ENCODE measurements around the gene PEAK3. TPM values are rescaled to one million over a fixed set of nuclear protein-coding genes. Genes with fewer than 3 reads are reported as not detected.

PEAK3 gene
- total RNA-seq, 2 donors from 2014 or later: 1.5 to 1.9 TPM

DNA sequence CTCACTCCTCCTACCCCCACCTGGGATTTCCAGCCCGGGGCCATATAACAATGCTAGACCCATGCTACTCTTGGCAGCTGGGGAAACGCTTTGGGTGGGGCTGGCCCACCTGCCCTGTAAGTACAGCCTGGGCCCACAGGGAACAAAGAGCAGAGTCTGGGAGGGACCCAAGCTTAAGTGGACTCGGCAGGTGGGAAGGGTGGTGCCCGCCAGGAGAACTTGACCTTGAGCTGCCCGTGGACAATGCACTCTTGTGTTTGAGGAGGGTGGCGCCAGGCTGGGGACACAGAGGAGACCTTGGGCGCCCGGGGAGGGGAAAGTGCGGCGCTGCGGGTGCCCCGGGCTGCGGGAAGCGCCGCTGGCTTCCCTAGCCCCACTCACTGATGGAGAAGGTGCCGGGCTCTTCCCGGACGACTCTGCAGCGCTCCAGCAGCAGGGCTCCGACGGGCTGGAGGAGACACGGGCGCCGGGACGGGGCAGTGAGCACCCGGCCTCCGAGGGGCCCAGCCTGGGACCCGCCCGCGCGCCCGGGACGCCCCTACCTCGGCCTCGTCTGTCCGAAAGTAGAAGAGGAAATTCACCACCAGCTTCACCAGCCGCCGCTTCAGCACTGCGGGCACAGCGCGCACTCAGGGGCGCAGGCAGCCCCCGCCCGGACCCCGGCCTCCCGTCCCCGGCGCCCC is 46.5 kb downstream of the PEAK3 start:
- Histone ChIP-seq H3K27me3 (no peaks in the 10 kb centered on the region), H3K27ac (peak overlapping the region; percentile 96 to 97), H3K4me3 (peak overlapping the region; percentile 84 to 96), H3K36me3 (peaks cover 17% of the 10 kb centered on the region), H3K9me3 (no peaks in the 10 kb centered on the region), H3K4me1 (peaks cover 4 to 68% of the 10 kb centered on the region in 2 donors)
- DNase-seq (ENCODE audit: low spot score): no peak
- TF ChIP-seq, protein P1, sequence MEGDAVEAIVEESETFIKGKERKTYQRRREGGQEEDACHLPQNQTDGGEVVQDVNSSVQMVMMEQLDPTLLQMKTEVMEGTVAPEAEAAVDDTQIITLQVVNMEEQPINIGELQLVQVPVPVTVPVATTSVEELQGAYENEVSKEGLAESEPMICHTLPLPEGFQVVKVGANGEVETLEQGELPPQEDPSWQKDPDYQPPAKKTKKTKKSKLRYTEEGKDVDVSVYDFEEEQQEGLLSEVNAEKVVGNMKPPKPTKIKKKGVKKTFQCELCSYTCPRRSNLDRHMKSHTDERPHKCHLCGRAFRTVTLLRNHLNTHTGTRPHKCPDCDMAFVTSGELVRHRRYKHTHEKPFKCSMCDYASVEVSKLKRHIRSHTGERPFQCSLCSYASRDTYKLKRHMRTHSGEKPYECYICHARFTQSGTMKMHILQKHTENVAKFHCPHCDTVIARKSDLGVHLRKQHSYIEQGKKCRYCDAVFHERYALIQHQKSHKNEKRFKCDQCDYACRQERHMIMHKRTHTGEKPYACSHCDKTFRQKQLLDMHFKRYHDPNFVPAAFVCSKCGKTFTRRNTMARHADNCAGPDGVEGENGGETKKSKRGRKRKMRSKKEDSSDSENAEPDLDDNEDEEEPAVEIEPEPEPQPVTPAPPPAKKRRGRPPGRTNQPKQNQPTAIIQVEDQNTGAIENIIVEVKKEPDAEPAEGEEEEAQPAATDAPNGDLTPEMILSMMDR (IDR thresholded peaks at IDR 0.05): no peak

DNA sequence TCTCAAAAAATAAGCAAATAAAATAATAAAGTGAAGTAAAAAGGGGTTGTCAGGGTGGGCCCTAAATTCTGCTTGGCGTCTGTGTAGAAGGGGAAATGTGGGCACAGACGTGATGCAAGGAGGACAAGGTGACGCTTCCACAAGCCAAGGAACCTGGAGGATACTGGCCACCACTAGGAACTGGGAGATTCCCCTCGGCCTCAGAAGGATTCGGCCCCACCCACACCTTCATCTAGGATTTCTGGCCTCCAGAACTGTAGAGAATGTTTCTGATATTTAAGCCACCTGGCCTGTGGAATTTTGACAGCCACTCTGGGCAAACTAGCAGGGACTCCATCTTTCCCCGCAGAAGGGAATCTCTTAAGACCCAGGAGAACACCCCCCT is 47.0 kb downstream of the PEAK3 start:
- H3K9me3 ChIP-seq: no peaks in the 10 kb centered on the region
- H3K27me3 ChIP-seq: no peaks in the 10 kb centered on the region
- peaks cover 0 to 63% of the 10 kb centered on the region in 2 donors for H3K4me1 ChIP-seq
- DNase-seq (ENCODE audit: low spot score): no peak
- H3K27ac ChIP-seq: peak overlapping the region; percentile 96 to 97
- peak overlapping the region; percentile 84 to 96 for H3K4me3 ChIP-seq
- H3K36me3 ChIP-seq: peaks cover 22% of the 10 kb centered on the region
- TF ChIP-seq, protein P1 (IDR thresholded peaks at IDR 0.05): no peak

DNA sequence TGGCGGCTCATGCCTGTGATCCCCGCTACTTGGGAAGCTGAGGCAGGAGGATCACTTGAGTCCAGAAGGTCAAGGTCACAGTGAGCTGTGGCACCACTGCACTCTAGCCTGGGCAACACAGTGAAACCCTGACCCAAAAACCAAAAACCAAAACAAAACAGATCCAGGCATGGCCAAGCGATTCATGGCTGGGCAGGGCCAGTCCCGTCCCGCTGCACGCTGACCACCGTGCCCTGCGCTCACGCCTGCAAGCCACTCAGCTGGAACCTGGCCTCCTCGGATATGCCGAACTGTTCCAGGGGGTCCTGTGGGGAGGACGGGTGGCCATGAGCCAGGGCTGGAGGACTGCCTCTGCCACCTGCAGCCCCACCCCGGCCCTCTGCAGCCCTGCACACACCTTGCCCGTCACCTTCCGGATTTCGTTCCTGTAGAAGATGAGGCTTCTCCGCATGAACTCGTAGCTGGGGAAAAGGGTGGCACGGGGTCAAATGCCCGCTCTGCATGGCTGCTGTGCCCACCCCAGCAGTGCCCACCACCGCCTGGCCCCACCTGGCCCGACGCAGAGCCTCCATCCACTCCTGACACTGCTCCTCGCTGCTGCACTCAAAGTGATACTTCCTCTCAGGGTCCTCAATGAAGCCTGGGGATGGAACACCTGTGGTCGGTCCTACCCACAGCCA is 48.2 kb downstream of the PEAK3 start:
- Histone ChIP-seq H3K9me3 (no peaks in the 10 kb centered on the region), H3K4me3 (no peak overlapping the region), H3K4me1 (peaks cover 0 to 50% of the 10 kb centered on the region in 2 donors), H3K27ac (no peak overlapping the region), H3K36me3 (peaks cover 32% of the 10 kb centered on the region), H3K27me3 (no peaks in the 10 kb centered on the region)
- DNase-seq (ENCODE audit: low spot score): no peak
- TF ChIP-seq, protein P1 (IDR thresholded peaks at IDR 0.05): no peak

DNA sequence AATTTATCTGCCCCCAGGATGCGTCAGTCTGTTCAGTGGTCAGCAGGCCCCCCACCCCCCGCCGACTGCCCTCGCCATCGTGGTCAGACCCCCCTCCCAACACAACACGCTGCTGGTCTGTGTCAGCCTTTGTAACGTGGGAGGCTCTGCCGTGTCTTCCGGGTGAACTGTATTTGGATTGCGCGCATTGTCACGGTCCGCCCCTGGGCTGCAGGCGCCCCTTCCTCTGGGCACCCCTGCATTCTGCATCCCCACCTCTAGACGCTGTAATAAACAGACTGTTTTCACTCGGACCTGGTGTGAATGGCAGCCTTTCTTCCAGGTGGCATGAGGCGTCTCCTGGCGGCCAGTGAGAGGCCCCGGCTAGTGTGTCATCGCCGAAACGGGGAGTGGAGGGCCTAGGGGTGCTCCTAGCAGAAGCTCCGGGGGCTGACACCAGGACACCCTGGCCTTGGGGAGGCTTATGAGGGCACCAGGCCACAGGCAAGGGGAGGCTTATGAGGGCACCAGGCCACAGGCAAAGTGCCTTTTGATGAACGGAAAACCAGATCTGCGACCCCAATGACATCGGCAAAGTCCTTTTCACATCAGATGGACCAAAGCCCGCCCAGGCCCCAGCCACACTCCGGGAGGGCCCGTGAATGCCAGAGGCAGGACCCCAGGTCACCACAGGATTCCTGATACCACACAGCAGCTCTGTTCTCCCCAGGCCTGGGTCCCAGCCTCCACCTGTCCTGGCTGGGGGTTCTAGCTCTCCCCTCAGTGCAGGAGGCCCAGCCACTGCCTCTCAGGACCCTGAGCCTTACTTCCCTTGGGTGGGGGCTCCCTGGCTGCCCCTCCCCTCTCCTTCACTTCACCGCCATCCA is 49.5 kb downstream of the PEAK3 start:
- Histone ChIP-seq H3K4me3 (no peak overlapping the region), H3K4me1 (peaks cover 0 to 38% of the 10 kb centered on the region in 2 donors), H3K27ac (peak overlapping the region in 1 of 2 donors; percentile 7), H3K36me3 (peaks cover 42% of the 10 kb centered on the region), H3K27me3 (no peaks in the 10 kb centered on the region), H3K9me3 (no peaks in the 10 kb centered on the region)
- DNase-seq (ENCODE audit: low spot score): no peak
- TF ChIP-seq, protein P1 (IDR thresholded peaks at IDR 0.05): no peak

DNA sequence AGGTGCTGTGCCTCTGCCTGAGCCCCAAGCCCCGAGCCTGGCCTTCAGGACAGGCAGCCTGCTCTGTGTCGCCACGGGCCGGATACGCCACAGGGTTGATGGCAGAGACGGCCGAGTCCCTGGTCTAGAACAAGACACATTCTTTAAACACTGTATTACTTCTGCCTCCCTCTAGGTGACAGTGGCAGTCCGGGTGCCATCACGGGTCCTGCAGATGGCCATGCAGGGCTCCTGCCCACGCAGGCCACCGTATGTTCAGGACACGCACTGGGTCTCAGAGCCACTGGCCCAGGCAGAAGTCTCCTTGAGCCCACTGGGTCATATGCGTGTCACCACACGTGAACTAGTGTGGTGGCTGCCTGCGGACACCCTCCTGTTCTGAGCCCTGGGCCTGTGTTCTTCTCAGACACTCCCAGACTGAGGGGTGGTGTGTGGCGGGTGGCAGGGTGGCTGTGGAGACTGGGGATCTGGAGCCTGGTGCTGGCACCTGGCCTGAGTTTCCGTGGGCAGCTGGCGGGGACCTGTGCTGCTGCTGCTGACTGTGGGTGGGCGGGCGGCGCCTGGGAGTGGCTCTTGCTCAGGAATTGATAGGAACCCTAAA is 50.3 kb downstream of the PEAK3 start:
- peaks cover 0 to 34% of the 10 kb centered on the region in 2 donors for H3K4me1 ChIP-seq
- TF ChIP-seq, protein P1 (IDR thresholded peaks at IDR 0.05): peak in 1 of 2 donors; percentile 19
- H3K27me3 ChIP-seq: no peaks in the 10 kb centered on the region
- H3K4me3 ChIP-seq: no peak overlapping the region
- peaks cover 50% of the 10 kb centered on the region for H3K36me3 ChIP-seq
- no peak for DNase-seq (ENCODE audit: low spot score)
- H3K27ac ChIP-seq: peak overlapping the region; percentile 10 to 22
- no peaks in the 10 kb centered on the region for H3K9me3 ChIP-seq

Data from right atrium auricular region (tissue), 2 donors.